ENCODE data around the gene ARID4B. TPM values are rescaled to one million over a fixed set of nuclear protein-coding genes. Genes with fewer than 3 reads are reported as not detected.

Gene ARID4B, protein sequence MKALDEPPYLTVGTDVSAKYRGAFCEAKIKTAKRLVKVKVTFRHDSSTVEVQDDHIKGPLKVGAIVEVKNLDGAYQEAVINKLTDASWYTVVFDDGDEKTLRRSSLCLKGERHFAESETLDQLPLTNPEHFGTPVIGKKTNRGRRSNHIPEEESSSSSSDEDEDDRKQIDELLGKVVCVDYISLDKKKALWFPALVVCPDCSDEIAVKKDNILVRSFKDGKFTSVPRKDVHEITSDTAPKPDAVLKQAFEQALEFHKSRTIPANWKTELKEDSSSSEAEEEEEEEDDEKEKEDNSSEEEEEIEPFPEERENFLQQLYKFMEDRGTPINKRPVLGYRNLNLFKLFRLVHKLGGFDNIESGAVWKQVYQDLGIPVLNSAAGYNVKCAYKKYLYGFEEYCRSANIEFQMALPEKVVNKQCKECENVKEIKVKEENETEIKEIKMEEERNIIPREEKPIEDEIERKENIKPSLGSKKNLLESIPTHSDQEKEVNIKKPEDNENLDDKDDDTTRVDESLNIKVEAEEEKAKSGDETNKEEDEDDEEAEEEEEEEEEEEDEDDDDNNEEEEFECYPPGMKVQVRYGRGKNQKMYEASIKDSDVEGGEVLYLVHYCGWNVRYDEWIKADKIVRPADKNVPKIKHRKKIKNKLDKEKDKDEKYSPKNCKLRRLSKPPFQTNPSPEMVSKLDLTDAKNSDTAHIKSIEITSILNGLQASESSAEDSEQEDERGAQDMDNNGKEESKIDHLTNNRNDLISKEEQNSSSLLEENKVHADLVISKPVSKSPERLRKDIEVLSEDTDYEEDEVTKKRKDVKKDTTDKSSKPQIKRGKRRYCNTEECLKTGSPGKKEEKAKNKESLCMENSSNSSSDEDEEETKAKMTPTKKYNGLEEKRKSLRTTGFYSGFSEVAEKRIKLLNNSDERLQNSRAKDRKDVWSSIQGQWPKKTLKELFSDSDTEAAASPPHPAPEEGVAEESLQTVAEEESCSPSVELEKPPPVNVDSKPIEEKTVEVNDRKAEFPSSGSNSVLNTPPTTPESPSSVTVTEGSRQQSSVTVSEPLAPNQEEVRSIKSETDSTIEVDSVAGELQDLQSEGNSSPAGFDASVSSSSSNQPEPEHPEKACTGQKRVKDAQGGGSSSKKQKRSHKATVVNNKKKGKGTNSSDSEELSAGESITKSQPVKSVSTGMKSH (N-terminal part only)
- polyA plus RNA-seq (2011; rRNA removed) (3.1 and 8.0 TPM in 2 replicates), polyA minus RNA-seq (2011; rRNA and poly(A)+ RNA removed) (14.0 and 21.7 TPM in 2 replicates)

DNA sequence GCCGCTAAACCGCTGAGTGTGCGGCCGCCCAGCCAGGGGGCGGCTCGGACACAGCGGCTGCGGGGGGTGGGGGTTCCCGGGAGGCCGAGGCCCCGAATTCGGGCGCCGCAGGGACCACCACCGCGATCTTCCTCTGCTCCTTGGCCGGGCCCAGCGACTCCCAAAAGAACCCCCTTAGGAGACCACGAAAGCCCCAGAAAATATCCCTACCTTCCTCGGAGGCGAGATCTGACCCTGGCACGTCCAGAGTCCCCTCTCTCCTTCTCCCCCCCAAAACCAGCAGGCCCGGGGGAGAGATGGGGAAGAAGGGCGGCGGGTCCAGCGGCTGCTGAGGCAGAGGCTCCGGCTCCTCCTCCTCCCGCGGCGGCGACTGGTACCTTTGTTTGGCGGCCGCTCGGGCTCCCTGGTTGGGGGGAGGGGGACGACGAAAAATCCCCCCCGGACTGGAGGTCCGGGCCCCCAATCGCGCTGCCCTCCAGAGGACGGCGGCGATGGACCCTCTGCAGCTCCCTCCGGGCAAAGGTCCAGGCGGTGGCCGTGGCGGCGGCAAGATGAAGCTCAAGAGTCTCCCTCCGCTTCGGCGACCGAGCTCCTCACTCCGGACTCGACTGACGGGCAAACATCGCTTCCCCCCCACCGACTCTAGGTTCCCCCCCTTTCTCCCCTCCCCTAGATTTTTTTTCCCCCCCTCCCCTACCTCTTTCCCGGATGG is at the start of gene ARID4B:
Gene ARID4B (minus strand): TSS at position 621 of the 712 bp plus-strand sequence. CDS start 1,260 bp downstream, outside the sequence.
- Histone ChIP-seq H3K27me3 (ENCODE audit: control insufficient read depth, insufficient read depth, low read length) (no peaks in the 10 kb centered on the region), H3K4me3 (ENCODE audit: low read depth, low read length) (peak within 1 kb of the TSS; percentile 94), H3K36me3 (ENCODE audit: control insufficient read depth, insufficient read depth, low read length) (no peaks in the 10 kb centered on the region)
- TF ChIP-seq, protein P1, sequence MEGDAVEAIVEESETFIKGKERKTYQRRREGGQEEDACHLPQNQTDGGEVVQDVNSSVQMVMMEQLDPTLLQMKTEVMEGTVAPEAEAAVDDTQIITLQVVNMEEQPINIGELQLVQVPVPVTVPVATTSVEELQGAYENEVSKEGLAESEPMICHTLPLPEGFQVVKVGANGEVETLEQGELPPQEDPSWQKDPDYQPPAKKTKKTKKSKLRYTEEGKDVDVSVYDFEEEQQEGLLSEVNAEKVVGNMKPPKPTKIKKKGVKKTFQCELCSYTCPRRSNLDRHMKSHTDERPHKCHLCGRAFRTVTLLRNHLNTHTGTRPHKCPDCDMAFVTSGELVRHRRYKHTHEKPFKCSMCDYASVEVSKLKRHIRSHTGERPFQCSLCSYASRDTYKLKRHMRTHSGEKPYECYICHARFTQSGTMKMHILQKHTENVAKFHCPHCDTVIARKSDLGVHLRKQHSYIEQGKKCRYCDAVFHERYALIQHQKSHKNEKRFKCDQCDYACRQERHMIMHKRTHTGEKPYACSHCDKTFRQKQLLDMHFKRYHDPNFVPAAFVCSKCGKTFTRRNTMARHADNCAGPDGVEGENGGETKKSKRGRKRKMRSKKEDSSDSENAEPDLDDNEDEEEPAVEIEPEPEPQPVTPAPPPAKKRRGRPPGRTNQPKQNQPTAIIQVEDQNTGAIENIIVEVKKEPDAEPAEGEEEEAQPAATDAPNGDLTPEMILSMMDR (IDR thresholded peaks at IDR 0.05; ENCODE audit: insufficient read depth, low read depth, low read length) = no peak
- no peak for DNase-seq (ENCODE audit: low read depth)
- ChIA-PET POLR2A (interaction anchor here (0.6 to 0.7 kb wide), 5 partner anchors 13 to 345 kb away, joined by 3 to 12 read pairs (median 5); no protein-coding TSS in a partner anchor), CTCF (interaction anchor here (1.0 to 4.5 kb wide), 3 partner anchors 22 to 88 kb away, joined by 3 to 21 read pairs (median 3); no protein-coding TSS in a partner anchor)

DNA sequence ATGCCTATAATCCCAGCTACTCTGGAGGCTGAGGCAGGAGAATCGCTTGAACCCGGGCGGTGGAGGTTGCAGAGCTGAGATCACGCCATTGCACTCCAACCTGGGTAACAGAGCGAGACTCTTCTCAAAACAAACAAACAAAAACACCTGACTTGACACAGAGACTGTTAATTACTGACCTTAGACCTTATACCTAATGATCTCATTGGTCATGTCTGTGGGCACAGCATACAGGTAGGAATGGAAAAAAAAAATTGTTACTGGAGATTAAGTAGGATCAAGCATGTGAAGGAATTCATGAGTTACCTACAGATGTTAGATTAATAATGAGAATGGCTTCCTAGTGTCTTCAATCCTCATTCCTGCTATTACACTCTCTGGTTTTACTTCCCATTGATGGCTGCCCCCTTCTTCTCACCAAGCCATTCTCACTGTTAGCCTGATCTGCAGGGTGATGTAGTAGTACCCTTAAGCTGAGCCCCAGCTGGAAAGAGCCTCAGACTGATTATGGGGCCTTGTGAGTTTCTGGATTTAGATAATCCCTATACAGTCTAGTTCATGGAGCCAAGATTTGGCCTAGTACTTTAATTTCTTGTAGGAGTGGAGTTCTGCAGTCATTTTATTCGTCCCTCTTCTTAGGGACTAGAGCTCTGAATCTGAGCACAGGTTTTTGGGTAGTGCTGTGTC is 48.1 kb upstream of the ARID4B start:
- POLR2A ChIA-PET = no interaction called here
- H3K27me3 ChIP-seq (ENCODE audit: control insufficient read depth, insufficient read depth, low read length) = no peaks in the 10 kb centered on the region
- H3K36me3 ChIP-seq (ENCODE audit: control insufficient read depth, insufficient read depth, low read length) = no peaks in the 10 kb centered on the region
- TF ChIP-seq, protein P1 (IDR thresholded peaks at IDR 0.05; ENCODE audit: insufficient read depth, low read depth, low read length) = no peak
- CTCF ChIA-PET = interaction anchor here (1.2 kb wide), 1 partner anchor 41 kb away, joined by 4 read pairs; no protein-coding TSS in a partner anchor
- DNase-seq (ENCODE audit: low read depth) = no peak
- no peak overlapping the region for H3K4me3 ChIP-seq (ENCODE audit: low read depth, low read length)

DNA sequence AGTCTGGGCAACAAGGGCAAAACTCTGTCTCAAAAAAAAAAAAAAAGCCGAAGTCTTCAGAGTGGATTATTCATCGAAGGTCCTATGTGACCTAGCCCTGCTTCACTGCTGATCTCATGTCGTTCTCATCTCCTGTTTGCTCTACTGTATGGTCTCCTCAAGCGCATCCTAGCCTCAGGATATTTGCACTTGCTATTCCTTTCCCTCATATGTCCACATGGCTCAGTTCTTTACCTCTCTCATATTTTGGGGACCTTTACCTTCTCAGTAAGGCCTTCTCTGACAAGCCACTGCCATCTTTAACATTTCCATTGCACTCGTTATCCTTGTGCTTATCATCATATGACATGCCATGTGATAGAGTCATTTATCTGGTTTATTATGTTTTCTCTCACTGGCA is 41.8 kb upstream of the ARID4B start:
- H3K27me3 ChIP-seq (ENCODE audit: control insufficient read depth, insufficient read depth, low read length) = no peaks in the 10 kb centered on the region
- ChIA-PET POLR2A (no interaction called here), CTCF (no interaction called here)
- no peaks in the 10 kb centered on the region for H3K36me3 ChIP-seq (ENCODE audit: control insufficient read depth, insufficient read depth, low read length)
- TF ChIP-seq, protein P1 (IDR thresholded peaks at IDR 0.05; ENCODE audit: insufficient read depth, low read depth, low read length) = no peak
- no peak for DNase-seq (ENCODE audit: low read depth)
- H3K4me3 ChIP-seq (ENCODE audit: low read depth, low read length) = no peak overlapping the region

DNA sequence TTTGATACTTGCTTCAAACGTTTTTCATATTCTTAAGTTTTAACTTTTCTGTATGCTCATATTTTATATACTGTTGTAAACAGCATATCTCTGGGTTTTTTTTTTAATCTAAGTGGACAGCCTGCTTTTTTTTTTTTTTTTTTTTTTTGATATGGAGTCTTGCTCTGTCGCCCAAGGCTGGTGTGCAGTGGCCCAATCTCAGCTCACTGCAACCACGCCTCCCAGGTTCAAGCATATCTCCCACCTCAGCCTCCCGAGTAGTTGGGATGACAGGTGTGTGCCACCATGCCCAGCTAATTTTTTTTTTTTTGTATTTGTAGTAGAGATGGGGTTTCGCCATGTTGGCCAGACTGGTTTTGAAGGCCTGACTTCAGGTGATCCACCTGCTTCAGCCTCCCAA is 40.4 kb upstream of the ARID4B start:
- H3K4me3 ChIP-seq (ENCODE audit: low read depth, low read length) = peak overlapping the region; percentile 72
- no peaks in the 10 kb centered on the region for H3K36me3 ChIP-seq (ENCODE audit: control insufficient read depth, insufficient read depth, low read length)
- ChIA-PET POLR2A (interaction anchor here (0.6 kb wide), 1 partner anchor 377 kb away, joined by 3 read pairs; no protein-coding TSS in a partner anchor), CTCF (no interaction called here)
- no peak for DNase-seq (ENCODE audit: low read depth)
- no peaks in the 10 kb centered on the region for H3K27me3 ChIP-seq (ENCODE audit: control insufficient read depth, insufficient read depth, low read length)
- TF ChIP-seq, protein P1 (IDR thresholded peaks at IDR 0.05; ENCODE audit: insufficient read depth, low read depth, low read length) = no peak

All from BJ (cell line).